ENCODE measurements around the gene SLIT1.

The SLIT1 gene

DNA sequence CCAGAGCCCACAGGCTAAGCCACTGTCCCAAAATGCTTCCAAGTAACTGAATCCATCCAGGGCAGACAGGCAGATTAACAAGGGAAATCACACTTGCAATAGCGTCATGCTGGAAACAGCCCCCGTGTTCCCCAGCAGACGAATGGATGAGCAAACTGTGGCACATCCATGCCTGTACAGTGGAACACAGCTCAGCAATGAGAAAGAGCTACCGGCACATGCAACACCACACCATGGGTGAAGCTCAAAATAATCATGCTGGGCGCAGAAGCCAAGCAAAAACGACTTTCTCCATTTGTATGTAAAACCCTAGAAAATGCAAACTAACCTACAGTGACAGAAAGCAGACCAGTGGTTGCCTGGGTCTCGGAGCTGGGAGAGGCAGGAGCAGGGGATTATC, 153.1 kb downstream of the SLIT1 start:
- no peak for DNase-seq (ENCODE audit: insufficient read length, low spot score)
- FAIRE-seq = no peak

DNA sequence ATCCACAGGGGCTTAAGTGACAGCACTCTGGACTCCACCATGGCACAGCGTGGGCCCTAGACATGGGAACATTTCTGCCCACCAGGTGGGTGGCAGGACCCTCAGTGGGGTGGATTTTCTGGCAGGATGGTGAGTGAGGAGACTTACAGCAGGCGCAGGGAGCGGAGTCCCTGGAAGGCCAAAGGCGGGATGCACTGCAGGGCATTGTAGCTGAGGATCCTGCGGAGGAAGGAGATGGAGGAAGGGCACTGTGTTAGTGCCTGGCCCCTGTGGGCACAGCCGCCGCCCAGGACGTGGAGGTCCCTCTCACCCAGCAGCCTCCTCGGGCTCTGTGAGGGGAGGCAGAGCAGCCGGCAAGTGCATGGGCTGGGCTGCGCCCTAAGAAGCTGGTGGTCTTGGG, 154.3 kb downstream of the SLIT1 start:
- FAIRE-seq (no peak), DNase-seq (ENCODE audit: insufficient read length, low spot score) (no peak)

DNA sequence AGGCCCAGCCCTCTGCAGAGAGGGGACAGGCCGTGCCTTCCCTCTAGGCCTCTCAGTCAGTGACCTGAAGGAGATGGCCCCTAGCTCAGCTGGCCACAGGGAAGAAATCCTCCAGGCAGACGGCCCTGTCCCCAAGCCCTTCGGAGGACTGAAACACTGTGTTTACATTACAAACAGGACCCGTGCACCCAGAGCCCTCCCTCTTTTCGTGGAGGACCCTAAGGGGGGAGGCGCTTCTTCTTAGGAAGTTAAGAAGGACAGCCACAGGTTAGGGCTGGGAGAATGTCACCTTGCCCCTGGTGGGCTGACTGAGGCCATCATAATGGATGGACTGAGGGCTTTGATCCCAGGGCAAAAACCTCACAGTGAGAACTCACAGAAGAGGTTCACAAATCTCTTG, 154.9 kb downstream of the SLIT1 start:
- no peak for FAIRE-seq
- DNase-seq (ENCODE audit: insufficient read length, low spot score) = no peak

DNA sequence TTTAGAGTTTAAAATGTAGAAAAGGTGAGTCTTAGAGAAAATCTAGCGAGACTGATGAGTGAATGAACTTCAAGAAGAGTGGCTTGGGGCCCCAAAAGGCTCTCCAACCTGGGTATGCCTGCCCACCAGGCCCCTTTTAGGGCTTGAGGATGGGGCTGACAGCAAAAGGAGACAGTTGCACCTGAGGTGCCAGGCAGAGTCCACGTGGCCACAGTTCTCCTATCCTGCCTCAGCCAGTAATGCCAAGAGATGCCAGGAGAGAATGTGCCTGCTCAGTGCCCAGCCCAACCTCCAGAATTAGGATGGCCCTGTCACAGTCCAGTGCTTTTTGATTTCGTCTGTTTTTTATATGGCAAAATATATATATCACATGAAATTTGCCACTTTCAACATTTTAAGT, 156.5 kb downstream of the SLIT1 start:
- no peak for FAIRE-seq
- DNase-seq (ENCODE audit: insufficient read length, low spot score) = no peak

DNA sequence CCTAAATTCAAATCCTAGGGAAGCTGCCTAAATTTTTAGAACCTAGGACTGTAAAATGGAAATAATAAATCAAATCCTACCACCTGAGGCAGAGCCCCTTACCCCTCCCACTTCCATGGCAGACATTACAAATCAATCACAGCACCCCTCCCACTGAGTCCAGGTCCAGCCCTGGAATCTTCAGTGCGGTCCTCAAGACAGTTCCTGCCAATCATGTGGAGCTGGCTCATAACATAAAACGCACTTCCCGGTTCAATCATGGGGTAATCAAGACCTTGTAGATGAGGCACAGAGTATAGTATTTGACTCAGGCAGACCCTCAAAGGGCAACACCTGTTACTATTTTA, 157.0 kb downstream of the SLIT1 start:
- no peak for FAIRE-seq
- DNase-seq (ENCODE audit: insufficient read length, low spot score) = no peak

DNA sequence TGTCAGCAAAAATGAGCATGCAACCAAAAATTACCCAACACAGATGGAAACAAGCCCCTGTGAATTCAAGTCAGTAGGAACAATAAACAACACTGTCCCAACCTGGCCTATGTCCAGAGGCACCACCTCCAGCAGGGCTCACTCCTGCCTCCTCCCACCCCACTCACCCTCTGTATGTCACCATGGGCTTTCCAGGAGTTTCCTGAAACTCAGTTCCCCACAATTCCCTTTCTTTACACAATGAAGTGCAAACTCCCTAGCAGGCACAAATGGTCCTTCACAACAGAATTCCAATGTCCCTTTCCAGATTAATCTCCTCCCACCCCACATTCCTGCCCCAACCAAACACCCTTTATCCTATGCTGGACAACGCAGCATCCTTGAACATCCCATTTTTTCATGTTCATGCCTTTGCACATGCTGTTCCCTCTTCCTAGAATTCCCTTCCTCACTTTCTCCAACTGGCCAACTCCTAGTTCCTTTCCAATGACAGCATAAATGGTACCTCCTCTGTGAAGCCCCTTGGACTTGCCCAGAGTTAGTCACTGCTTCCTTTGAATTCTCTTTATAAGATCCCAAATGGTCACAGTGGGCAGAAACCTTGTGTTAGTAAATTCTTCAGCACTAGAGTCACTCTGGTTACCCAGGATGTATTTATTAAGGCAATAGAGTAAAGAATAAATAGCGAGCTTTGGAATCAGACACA, 157.5 kb downstream of the SLIT1 start:
- FAIRE-seq (no peak), DNase-seq (ENCODE audit: insufficient read length, low spot score) (no peak)

DNA sequence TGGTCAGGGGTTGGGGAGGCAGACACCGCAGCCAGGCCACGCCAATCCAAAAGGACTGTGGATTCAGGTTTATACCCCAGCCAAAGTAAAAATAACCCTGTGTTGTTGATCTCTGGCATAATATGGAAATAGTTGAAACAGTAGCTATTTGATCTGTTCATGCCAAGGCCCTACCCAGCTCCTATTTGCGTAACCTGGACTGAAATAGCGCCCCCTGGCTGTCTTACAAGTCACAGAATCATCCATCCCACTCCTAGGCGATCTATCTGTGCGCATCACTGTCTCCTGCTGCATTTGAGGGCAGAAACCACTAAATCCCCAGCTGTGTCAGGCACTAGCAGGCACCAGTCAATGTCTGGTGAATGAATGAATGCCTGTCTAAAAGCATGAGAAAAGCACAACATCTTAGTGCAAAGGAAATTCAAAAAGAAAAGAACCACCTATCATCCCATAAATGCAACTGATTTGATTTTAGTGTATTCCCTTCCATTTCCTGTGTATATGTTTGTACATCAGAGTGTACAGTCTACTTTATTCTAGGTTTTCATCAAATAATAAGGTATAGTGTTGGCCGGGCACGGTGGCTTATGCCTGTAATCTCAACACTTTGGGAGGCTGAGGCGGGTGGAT, 160.0 kb downstream of the SLIT1 start:
- peak; percentile 54 for DNase-seq (ENCODE audit: insufficient read length, low spot score)
- no peak for FAIRE-seq

DNA sequence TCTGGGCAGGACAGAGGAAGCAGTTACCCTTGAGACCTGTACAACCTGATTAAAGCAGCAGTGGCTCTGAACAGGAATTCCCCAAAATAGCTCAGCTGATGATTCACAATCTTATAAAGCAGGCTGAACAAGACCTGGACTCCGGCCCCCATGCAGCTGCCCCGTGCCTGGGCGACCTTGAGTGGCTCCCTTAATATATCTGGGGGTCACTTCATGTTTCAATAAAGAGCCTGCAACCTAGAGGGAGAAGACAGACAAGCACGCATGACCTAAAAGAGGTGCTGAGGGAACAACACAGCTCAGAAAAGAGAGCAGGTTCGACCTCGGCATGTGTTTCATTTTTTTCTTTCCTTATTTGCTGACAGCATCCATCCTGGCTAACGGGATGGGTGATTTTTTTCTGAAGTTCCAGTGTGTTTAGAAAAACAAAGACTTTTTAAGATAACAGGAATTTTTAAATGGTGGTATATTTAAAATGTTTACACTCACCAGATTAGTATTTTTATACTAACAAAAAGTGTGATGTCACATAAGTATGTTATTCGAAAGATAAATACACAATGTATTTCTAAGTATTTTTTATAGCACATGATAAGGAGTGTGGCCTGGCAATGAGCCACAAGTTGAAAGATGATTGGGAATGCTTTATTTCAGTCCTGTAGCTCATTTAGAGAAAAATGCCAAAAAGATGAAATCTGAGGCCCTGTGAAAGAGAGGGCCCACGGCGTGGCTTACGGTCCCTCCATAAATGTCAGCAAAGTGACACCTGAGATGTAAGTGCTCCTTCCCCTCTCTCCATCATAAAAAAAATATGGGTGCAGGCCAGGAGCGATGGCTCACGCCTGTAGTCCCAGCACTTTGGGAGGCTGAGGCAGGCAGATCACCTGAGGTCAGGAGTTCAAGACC, 161.3 kb downstream of the SLIT1 start:
- FAIRE-seq (peak; percentile 42), DNase-seq (ENCODE audit: insufficient read length, low spot score) (peak; percentile 53)

DNA sequence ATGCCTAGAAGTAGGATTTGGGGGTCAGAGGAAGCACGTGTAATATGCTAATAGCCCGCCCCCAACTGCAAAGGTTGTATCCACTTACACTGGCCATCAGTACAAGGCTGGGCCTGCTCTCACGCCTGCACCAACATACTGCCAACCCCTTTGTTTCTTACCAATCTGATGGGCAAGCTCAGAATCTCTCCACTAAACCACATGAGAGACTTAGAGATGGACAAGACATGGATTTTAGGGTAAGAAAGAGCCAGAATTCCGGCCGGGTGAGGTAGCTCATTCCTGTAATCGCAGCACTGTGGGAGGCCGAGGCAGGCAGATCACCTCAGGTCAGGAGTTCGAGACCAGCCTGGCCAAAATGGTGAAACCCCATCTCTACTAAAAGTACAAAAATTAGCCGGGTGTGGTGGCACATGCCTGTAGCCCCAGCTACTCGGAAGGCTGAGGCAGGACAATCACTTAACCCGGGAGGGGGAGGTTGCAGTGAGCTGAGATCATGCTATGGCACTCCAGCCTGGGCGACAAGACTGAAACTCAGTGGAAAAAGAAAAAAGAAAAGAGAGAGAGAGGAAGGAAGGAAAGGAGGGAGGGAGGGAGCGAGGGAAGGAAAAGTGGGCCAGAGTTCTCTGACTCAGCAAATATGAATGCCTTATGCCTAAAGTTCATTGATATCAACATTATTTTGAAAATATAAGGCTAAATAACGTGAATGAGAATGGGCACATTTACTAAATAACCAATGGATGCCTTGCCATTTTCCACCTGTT, 162.2 kb downstream of the SLIT1 start:
- FAIRE-seq (no peak), DNase-seq (ENCODE audit: insufficient read length, low spot score) (no peak)

DNA sequence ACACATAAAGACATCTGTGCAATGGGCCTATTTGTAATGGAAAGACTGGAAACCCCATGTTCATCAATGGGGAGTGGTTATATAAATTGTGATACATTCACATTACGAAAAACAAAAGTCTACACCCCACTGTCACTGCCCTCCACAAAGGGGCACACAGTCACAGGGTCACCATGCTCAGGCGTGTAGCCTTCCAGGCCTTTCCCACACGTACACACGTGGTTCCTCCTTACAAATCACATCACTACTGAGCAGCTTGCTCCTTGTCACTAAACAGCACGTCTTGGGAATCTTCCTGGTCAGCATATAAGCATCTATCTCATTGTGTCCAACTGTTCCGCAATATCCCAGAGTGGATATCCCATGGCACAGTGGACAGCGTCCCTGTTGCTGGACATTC, 163.1 kb downstream of the SLIT1 start:
- FAIRE-seq (no peak), DNase-seq (ENCODE audit: insufficient read length, low spot score) (no peak)

DNA sequence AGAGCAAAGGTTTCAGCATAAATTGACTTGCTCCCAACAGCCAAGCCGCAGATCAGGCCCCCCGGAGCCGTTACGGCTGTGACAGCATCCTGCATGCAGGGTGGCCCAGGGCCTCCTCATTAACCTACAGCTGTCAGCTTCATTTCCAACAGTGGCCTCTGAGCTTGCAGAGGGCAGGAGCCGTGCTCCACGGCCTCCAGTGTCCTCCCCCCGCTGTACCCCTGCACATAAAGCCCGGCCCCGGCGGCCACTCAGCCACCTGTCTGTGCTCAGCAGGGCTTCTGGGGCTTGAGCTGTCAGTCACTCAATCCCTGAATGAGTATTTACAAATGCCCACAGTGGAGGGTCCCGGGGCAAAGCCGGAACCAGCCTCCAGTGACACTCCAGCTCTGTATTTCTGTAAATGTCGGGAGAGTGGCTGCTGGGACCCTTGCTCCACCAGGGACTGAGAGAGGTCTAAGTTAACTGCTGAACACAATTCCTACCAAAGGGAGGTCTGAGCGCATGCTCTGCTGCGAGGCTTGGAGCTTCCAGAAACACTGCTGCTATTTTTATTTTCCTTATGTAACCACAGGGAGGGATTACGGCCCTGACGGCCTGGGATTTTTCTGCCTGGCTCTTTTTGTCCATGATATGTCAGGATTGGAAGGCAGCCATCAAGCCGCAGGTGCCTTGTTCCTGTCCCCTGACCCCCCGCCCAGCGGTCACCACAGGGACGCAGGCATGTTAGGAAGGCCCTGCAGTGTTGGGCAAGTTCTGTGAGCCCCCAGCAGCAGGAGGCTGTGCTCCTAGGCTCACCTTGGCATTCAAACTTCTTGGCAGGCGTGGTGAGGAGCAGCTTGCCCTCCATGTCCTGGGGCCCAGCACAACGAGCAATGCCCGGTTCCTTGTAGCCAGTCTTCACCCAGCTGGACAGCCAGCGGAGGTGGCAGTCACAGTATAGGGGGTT, 165.0 kb downstream of the SLIT1 start:
- no peak for DNase-seq (ENCODE audit: insufficient read length, low spot score)

DNA sequence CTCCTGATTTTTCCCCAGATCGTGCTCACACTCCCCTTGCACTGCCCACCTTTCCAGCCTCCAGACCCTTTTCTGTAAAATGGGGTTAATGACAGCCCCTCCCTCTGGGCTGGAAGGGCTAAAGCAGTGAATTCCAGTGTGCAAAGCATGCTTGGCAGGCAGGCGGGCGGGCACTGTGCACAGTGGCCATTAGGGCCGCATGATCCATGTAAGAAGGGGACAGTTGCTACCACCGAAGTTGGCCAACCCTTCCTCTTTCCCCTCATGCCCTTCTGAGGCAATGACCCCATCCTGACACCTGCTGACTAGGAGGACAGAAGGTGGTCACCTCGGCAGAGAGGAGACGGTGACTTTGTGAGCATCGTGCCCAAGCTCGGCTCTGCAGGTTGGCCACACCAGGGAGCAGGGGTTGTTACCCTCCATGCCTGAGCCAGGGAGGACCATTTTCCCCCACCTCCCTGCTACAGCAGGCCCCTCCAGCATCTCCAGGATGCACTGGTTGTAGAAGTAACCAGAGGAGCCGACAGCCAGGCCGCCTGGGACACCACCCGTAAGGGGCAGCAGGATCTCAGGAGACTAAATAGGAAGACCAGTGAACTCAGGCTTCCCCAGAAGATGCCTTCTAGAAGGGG, 166.4 kb downstream of the SLIT1 start:
- no peak for FAIRE-seq

More for the DNA sequence above, 165.0 kb downstream of the SLIT1 start:
- FAIRE-seq = no peak

DNA sequence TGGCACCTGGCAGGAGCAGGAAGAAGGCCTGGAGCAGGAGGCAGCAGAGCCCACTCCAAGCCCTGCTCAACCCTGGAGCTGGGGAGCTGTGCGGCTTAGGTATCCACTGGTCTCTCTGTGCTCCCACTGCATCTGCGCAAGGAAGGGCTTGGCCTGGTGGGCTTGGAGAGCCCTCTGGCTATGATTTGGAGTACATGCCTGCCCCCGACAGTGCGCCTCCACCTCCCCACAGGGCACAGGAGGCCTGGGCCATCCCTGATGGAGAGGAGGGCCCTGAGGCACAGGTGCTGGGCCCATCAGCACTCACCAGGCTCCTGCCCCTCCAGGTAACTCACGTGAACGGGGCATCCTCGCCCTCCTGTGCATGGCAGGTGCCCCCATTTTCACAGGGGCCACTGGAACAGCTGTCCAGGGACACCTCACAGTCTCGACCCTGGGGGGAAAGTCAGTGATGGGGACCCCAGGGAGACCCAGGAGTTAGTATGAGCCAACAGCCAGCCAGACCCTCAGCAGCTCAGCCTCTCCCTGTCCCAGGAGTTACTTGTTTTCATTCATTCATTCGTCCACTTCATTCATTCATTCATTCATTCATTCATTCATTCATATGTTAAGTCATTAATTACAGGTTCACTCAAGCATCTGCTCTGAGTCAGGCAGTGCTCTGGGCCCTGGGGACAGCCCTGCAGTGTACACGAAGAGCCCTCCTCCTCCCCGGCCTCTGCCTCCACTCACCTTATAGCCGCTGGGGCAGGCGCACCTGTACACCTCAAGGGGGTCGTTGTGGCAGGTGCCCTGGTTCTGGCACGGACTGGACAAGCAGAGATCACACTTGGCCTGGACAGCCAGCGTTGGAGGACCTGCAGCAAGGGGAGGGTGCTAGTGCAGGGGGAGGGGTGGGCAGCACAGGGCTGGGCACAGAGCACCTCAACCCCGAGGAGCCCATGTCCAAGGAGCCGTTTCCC, 167.2 kb downstream of the SLIT1 start:
- FAIRE-seq = no peak
- DNase-seq (ENCODE audit: insufficient read length, low spot score) = no peak

More for the DNA sequence above, 166.4 kb downstream of the SLIT1 start:
- no peak for DNase-seq (ENCODE audit: insufficient read length, low spot score)

DNA sequence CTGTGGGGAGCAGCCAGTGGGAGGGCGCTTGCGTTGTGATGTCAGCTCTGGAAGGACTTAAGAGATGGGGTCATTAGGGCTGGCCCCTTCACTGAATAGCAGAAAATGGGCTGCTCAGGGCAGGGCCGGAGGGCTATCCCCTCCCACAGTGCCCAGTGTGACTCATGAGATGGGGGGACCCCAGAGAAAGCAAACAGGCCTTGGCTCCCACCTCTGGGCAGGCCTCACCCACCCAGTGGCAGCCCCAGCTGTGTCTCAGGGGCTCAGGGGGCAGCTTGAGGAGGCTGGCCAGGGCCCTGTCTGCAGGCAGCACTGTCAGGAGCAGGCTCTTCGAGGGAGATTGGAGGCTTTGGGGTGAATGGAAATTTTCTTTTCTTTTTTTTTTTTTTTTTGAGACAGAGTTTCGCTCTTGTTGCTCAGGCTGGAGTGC, 168.3 kb downstream of the SLIT1 start:
- DNase-seq (ENCODE audit: insufficient read length, low spot score) = no peak
- FAIRE-seq = no peak

DNA sequence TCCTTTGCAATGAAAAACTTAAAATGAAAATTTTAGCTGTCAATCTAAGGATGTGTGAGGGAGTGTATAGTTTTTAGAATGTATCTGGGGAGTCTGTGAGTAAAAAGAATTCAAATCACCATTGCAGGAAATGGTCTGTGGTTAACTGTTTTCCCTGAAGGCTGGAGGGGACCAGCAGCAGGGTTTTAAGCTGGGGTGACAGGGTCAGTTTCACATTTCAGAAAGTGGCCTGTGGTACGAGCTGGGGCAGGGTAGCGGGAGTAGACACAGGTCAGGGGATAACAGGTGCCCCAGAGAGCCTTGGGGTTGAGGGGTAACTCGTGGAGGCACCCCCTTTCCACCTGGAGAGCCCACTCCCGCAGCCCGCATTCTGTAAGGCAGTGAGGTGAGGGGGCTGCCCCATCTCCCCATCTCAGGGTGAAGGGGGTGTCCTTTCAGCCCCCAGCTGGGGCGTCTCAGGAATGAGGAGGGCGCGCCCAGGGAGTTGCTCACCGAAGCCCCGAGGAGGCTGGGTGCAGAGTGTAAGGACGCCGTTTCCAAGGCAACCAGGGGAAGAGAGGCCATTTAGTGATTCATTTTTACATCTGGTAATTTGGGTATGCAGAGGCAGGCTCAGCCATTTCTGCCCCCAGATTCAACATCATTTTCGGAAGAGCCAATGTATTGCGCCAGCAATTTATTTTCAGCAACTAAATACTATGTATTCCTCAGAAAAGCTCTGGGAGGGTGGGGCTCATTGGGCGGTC, 168.9 kb downstream of the SLIT1 start:
- DNase-seq (ENCODE audit: insufficient read length, low spot score) (no peak), FAIRE-seq (no peak)

DNA sequence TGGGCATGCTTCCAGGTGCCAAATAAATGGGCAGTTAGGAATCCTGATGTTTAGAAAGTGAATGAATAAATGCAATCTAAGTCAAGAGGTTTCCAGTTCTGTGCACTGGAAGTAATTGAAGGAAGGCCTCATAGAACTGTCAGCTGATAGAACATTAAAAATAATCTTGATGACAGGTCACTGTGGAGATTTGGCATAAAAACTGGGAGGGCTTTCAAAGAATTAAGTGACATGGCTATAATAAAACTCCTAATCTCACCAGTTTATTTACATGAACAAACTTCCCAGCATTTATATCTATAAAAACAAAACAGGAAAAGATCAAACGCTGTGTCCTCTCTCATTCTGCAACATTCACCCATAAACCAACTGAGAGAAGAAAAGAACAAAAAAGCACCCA, 170.5 kb downstream of the SLIT1 start:
- FAIRE-seq = no peak
- no peak for DNase-seq (ENCODE audit: insufficient read length, low spot score)

DNA sequence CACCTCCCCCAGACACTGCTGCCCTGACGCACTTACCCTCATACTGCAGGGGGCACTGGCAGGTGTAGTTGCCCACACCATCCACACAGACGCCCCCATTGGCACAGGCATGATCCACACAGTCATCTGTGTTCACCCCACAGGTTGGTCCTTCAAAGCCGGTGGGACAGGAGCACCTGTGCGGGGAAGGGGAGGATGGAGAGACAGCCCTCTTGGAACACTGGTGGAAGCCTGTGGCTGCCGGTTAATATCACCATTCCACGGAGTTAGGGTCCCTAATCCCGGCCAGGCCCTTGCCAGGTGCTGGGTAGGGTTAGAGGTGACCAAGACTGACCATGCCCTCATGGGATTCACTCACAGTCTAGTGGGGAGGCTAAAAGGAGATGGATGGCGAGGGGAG, 171.8 kb downstream of the SLIT1 start:
- no peak for FAIRE-seq
- DNase-seq (ENCODE audit: insufficient read length, low spot score) = no peak

DNA sequence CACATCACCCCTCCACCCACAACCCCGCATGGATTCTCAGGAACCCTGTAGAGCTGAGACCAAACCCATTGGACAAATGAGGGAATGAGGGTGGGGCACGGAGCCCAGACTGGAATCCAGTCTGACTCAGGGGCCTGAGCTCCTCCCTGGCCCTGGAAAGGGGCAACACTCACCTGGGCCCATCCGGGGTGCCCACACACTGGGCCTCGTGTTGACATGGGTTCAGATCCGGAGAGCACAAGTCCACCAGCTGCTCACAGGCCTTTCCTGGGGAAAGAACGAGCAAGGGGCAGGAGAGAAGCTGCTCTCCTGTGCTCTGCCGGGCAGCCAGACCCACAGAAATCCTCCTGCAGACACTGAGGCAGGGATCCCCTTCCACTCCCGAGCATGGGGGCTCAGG, 172.2 kb downstream of the SLIT1 start:
- FAIRE-seq (no peak), DNase-seq (ENCODE audit: insufficient read length, low spot score) (no peak)

Data from HTR-8/SVneo (cell line).